GM13977 (cell line): ENCODE data around the gene ZSCAN1.

Experiments used
- DNase-seq: peaks from one replicate; pipeline ENCODE4 v3.0.0; 2012; ENCODE audit warnings: low spot score
- CTCF ChIP-seq: IDR thresholded peaks from 2 replicates; pipeline ENCODE4 v1.5.1; 2012; ENCODE audit warnings: mild to moderate bottlenecking, control low read depth; ENCODE audit not compliant: insufficient read depth; ENCODE audit errors: extremely low read depth, missing control alignments
- in situ Hi-C: fragments of 300-500 bp; cut with MboI; formaldehyde crosslinking; loops from one replicate; pipeline ENCODE4 v1.12.0; 2022; ENCODE audit warnings: low sequenced_read_pairs, low pct_unique_long_range_greater_than_20kb, mixed read lengths, inconsistent platforms; ENCODE audit not compliant: unreplicated experiment

The ZSCAN1 gene

GRCh38 chr19:58056861-58057260 lies 23.0 kb downstream of the ZSCAN1 start:
- TF ChIP-seq CTCF, result no peak
- in situ Hi-C loops, result no loop called here
- no peak for DNase-seq

DNA sequence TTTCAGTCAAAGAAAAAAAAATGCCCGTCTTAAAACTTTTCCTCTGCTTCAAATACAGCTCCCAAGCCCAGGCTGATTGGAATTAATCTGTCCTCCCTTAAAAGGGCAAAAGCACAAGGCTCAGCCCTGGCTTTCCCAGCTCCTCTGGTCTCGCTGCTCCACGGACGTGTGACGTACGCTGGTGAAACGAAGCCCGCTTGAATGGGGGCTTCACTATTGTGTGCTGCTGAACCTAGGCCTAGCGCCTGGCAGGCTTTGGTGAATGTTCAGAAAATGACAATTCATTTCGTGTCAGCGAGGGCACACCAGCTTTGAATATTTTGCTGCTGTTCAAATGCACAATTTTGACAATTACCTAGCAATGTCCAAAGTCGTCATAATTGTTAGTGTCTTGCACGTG lies 24.6 kb downstream of the ZSCAN1 start:
- TF ChIP-seq CTCF, result no peak
- in situ Hi-C loops, result no loop called here
- DNase-seq, result no peak

GRCh38 chr19:58059003-58059670 lies 25.3 kb downstream of the ZSCAN1 start, which contains the start of gene ZNF135:
Gene ZNF135, plus strand, starts transcription at chr19:58059282. Its CDS starts 721 bp downstream, at chr19:58060003.
- in situ Hi-C loops, result no loop called here
- DNase-seq, result peak; percentile 71
- TF ChIP-seq CTCF, result no peak

GRCh38 chr19:58059671-58060078 lies 25.9 kb downstream of the ZSCAN1 start:
- in situ Hi-C loops, result no loop called here
- no peak for TF ChIP-seq CTCF
- no peak for DNase-seq

DNA sequence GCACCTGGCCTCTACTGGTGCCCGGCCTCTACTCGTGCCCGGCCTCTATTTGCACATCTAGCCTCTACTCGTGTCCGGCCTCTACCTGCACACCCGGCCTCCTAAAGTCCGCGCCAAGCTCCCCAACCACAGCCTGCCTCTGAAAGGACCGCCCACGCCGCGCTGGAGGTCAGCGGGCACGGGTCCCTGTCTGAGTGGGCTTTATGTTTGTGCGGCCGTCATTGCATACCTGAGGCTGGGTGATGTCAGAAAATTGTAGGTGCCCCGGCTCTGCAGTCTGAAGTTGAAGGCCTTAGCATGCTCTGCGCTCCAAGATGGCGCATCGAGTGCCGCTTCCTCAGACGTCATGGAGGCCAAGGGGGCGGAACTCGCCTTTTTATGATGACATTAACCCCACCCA lies 26.4 kb downstream of the ZSCAN1 start:
- no peak for DNase-seq
- no peak for TF ChIP-seq CTCF
- in situ Hi-C loops, result no loop called here

DNA sequence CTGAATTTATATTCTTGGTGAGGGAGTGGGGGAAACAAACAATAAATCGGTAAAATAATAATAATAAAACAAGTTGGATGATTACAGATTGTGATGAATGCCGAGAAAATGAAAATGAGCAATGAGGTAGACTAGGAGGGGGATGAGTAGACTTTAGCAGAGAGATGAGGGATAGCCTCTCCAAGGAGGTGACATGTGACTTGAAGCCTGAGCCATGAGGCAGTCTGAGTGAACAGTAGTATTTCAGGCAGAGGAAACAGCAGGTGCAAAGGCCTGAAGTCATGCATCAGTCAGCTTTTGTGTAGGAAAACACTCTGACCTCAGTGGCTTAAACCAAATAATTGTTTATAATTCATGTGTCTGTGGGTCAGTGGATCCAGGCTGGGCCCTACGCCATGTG lies 29.9 kb downstream of the ZSCAN1 start:
- DNase-seq, result no peak
- in situ Hi-C loops, result no loop called here
- TF ChIP-seq CTCF, result no peak

GRCh38 chr19:58067240-58067912 lies 33.6 kb downstream of the ZSCAN1 start:
- no peak for TF ChIP-seq CTCF
- in situ Hi-C loops, result no loop called here
- DNase-seq, result no peak
